ENCODE data around the gene CDK14.
"Not testable (repeated sequence)": the region's sequence is repeated elsewhere in the genome, so short reads cannot be mapped to it uniquely, and the experiment has no call there.

The CDK14 gene

GRCh38 chr7:90917539-90917938, 321.4 kb downstream of the CDK14 start:
- peaks cover 0 to 4% of the 10 kb centered on the region in 2 donors for H3K4me1 Mint-ChIP-seq
- peaks cover 5 to 18% of the 10 kb centered on the region in 2 donors for H3K36me3 Mint-ChIP-seq
- no peak for DNase-seq
- H3K4me3 Mint-ChIP-seq: no peak overlapping the region
- ATAC-seq (replicated peaks): no peak
- no peaks in the 10 kb centered on the region for H3K9me3 Mint-ChIP-seq
- peak overlapping the region; percentile 22 for H3K27ac Mint-ChIP-seq
- H3K27me3 Mint-ChIP-seq: no peaks in the 10 kb centered on the region

- Mint-ChIP-seq H3K4me1 (peaks cover 0 to 4% of the 10 kb centered on the region in 2 donors), H3K4me3 (no peak overlapping the region)
- ATAC-seq (replicated peaks): no peak
Measured at GRCh38 chr7:90918303-90918702, 322.2 kb downstream of the CDK14 start.

GRCh38 chr7:90919816-90920215, 323.7 kb downstream of the CDK14 start:
- H3K9me3 Mint-ChIP-seq: no peaks in the 10 kb centered on the region
- no peak for ATAC-seq (replicated peaks)
- H3K4me1 Mint-ChIP-seq: peaks cover 0 to 2% of the 10 kb centered on the region in 2 donors
- H3K4me3 Mint-ChIP-seq: no peak overlapping the region
- H3K27me3 Mint-ChIP-seq: no peaks in the 10 kb centered on the region
- no peak for DNase-seq
- H3K36me3 Mint-ChIP-seq: peaks cover 5 to 21% of the 10 kb centered on the region in 2 donors
- H3K27ac Mint-ChIP-seq: no peak overlapping the region

More at GRCh38 chr7:90918303-90918702, 322.2 kb downstream of the CDK14 start:
- no peaks in the 10 kb centered on the region for H3K27me3 Mint-ChIP-seq
- DNase-seq: no peak
- no peaks in the 10 kb centered on the region for H3K9me3 Mint-ChIP-seq
- H3K36me3 Mint-ChIP-seq: peaks cover 5 to 18% of the 10 kb centered on the region in 2 donors
- H3K27ac Mint-ChIP-seq: no peak overlapping the region

GRCh38 chr7:90920336-90920735, 324.2 kb downstream of the CDK14 start:
- ATAC-seq (replicated peaks) (no peak), DNase-seq (no peak)
- peaks cover 0 to 2% of the 10 kb centered on the region in 2 donors for H3K4me1 Mint-ChIP-seq
- H3K9me3 Mint-ChIP-seq: no peaks in the 10 kb centered on the region
- no peak overlapping the region for H3K4me3 Mint-ChIP-seq
- H3K27me3 Mint-ChIP-seq: no peaks in the 10 kb centered on the region
- H3K27ac Mint-ChIP-seq: no peak overlapping the region
- H3K36me3 Mint-ChIP-seq: peaks cover 8 to 23% of the 10 kb centered on the region in 2 donors

GRCh38 chr7:90923541-90923997, 327.4 kb downstream of the CDK14 start:
- H3K27ac Mint-ChIP-seq: no peak overlapping the region
- no peaks in the 10 kb centered on the region for H3K27me3 Mint-ChIP-seq
- H3K36me3 Mint-ChIP-seq: peaks cover 15 to 29% of the 10 kb centered on the region in 2 donors
- no peaks in the 10 kb centered on the region for H3K9me3 Mint-ChIP-seq
- H3K4me3 Mint-ChIP-seq: no peak overlapping the region
- ATAC-seq (replicated peaks) (no peak), DNase-seq (no peak)
- H3K4me1 Mint-ChIP-seq: peaks cover under 1 to 3% of the 10 kb centered on the region in 2 donors

- not testable (repeated sequence) for H3K27me3 Mint-ChIP-seq; H3K4me3 Mint-ChIP-seq; ATAC-seq (replicated peaks); H3K9me3 Mint-ChIP-seq; DNase-seq
- peaks cover 16 to 30% of the 10 kb centered on the region in 2 donors for H3K4me1 Mint-ChIP-seq
- H3K27ac Mint-ChIP-seq: peak overlapping the region; percentile 51
- H3K36me3 Mint-ChIP-seq: peaks cover 23 to 44% of the 10 kb centered on the region in 2 donors
Measured at GRCh38 chr7:90928700-90929424, 332.7 kb downstream of the CDK14 start.

GRCh38 chr7:90931986-90932916, 336.1 kb downstream of the CDK14 start:
- DNase-seq: no peak
- Mint-ChIP-seq H3K36me3 (peaks cover 23 to 37% of the 10 kb centered on the region in 2 donors), H3K27me3 (no peaks in the 10 kb centered on the region), H3K4me3 (peak overlapping the region in 1 of 2 donors; percentile 10), H3K4me1 (peaks cover 16 to 35% of the 10 kb centered on the region in 2 donors), H3K27ac (peak overlapping the region; percentile 62), H3K9me3 (peaks cover 0 to 1% of the 10 kb centered on the region in 2 donors)
- peak; percentile 65 to 74 for ATAC-seq (replicated peaks)

- no peak for ATAC-seq (replicated peaks)
- H3K9me3 Mint-ChIP-seq: peaks cover 0 to 1% of the 10 kb centered on the region in 2 donors
- DNase-seq: no peak
Measured at GRCh38 chr7:90933041-90933440, 336.9 kb downstream of the CDK14 start.

GRCh38 chr7:90933984-90934383, 337.9 kb downstream of the CDK14 start:
- H3K36me3 Mint-ChIP-seq: peaks cover 16 to 30% of the 10 kb centered on the region in 2 donors
- H3K27ac Mint-ChIP-seq: peak overlapping the region; percentile 25
- no peak overlapping the region for H3K4me3 Mint-ChIP-seq
- H3K4me1 Mint-ChIP-seq: peaks cover 13 to 30% of the 10 kb centered on the region in 2 donors
- H3K9me3 Mint-ChIP-seq: peaks cover 0 to 1% of the 10 kb centered on the region in 2 donors
- H3K27me3 Mint-ChIP-seq: no peaks in the 10 kb centered on the region
- DNase-seq: no peak
- no peak for ATAC-seq (replicated peaks)

More at GRCh38 chr7:90933041-90933440, 336.9 kb downstream of the CDK14 start:
- H3K27me3 Mint-ChIP-seq: no peaks in the 10 kb centered on the region
- no peak overlapping the region for H3K27ac Mint-ChIP-seq
- H3K4me1 Mint-ChIP-seq: peaks cover 16 to 35% of the 10 kb centered on the region in 2 donors
- peaks cover 18 to 33% of the 10 kb centered on the region in 2 donors for H3K36me3 Mint-ChIP-seq
- H3K4me3 Mint-ChIP-seq: no peak overlapping the region

GRCh38 chr7:90938371-90938770, 342.2 kb downstream of the CDK14 start:
- H3K27ac Mint-ChIP-seq: no peak overlapping the region
- H3K4me3 Mint-ChIP-seq: no peak overlapping the region

GRCh38 chr7:90939666-90940065, 343.5 kb downstream of the CDK14 start:
- Mint-ChIP-seq H3K27ac (no peak overlapping the region), H3K27me3 (no peaks in the 10 kb centered on the region), H3K9me3 (no peaks in the 10 kb centered on the region), H3K4me3 (no peak overlapping the region), H3K36me3 (peaks cover 11 to 16% of the 10 kb centered on the region in 2 donors), H3K4me1 (peaks cover 5 to 7% of the 10 kb centered on the region in 2 donors)
- no peak for DNase-seq
- no peak for ATAC-seq (replicated peaks)

More at GRCh38 chr7:90938371-90938770, 342.2 kb downstream of the CDK14 start:
- DNase-seq (no peak), ATAC-seq (replicated peaks) (no peak)
- no peaks in the 10 kb centered on the region for H3K27me3 Mint-ChIP-seq
- H3K9me3 Mint-ChIP-seq: no peaks in the 10 kb centered on the region
- H3K4me1 Mint-ChIP-seq: peaks cover 5 to 6% of the 10 kb centered on the region in 2 donors
- H3K36me3 Mint-ChIP-seq: peaks cover 13 to 17% of the 10 kb centered on the region in 2 donors

GRCh38 chr7:90944021-90944420, 347.9 kb downstream of the CDK14 start:
- Mint-ChIP-seq H3K4me3 (no peak overlapping the region), H3K27ac (no peak overlapping the region), H3K27me3 (no peaks in the 10 kb centered on the region), H3K9me3 (no peaks in the 10 kb centered on the region), H3K36me3 (peaks cover 15 to 20% of the 10 kb centered on the region in 2 donors), H3K4me1 (peaks cover 14 to 28% of the 10 kb centered on the region in 2 donors)
- DNase-seq (no peak), ATAC-seq (replicated peaks) (no peak)

GRCh38 chr7:90945104-90945787, 349.1 kb downstream of the CDK14 start:
- Mint-ChIP-seq H3K4me1 (peaks cover 14 to 28% of the 10 kb centered on the region in 2 donors), H3K27ac (no peak overlapping the region), H3K9me3 (no peaks in the 10 kb centered on the region), H3K4me3 (no peak overlapping the region), H3K36me3 (peaks cover 15 to 21% of the 10 kb centered on the region in 2 donors), H3K27me3 (no peaks in the 10 kb centered on the region)
- ATAC-seq (replicated peaks) (no peak), DNase-seq (no peak)

Data from stimulated activated naive B cell treated with anti-CD40 and anti-IgM and Interleukin-4, amounts not matched to agents 10 μg/mL and 1 μg/mL and 100 μg/mL, for 72 hours (primary cell).